B cell (primary cell): ENCODE results near the gene CCDC50. TPM values are rescaled to one million over a fixed set of nuclear protein-coding genes. Genes with fewer than 3 reads are reported as not detected.

Source experiments
- ATAC-seq: fragments of 200-7000 bp; cut with Tn5 transposase; one replicate; pipeline ENCODE4 v1.10.0; 2021; ENCODE audit warnings: low read depth, mild to moderate bottlenecking, moderate number of reproducible peaks, moderate library complexity
- CTCF ChIA-PET: fragments of 350-600 bp; sonication (Branson Sonifier 250); formaldehyde crosslinking; loops from one replicate; lab custom pipeline; 2021; ENCODE audit warnings: antibody characterized with exemption, inconsistent platforms; lab: Charles Lee
- POLR2A ChIA-PET: fragments of 350-600 bp; sonication (Branson Sonifier 250); formaldehyde crosslinking; loops from one replicate; lab custom pipeline; 2021; ENCODE audit warnings: antibody characterized with exemption; lab: Charles Lee
- DNase-seq: peaks from one replicate; pipeline ENCODE4 v3.0.0; 2013
- H2AFZ ChIP-seq: 2 replicates; pipeline ENCODE4 v1.6.1; 2012; ENCODE audit warnings: mild to moderate bottlenecking, low read depth, low read length; ENCODE audit not compliant: insufficient read depth, poor library complexity, severe bottlenecking
- H3K27ac ChIP-seq, 2 donors: 1 replicate in 1 of 2; 2 replicates in 1 of 2; pipeline ENCODE4 v1.5.1; 2012 to 2013; ENCODE audit warnings: low read length in 2 of 2, mild to moderate bottlenecking in 2 of 2, moderate library complexity in 1 of 2
- H3K27me3 ChIP-seq, 4 experiments: fragments of 200-600 bp in 1 of 4; sonication (generic) in 1 of 4; replicated peaks in 1 of 4; 1 replicate in 2 of 4; 2 replicates in 2 of 4; pipeline versions ENCODE4 v1.6.1 to v1.7.0; 2013 to 2016; ENCODE audit warnings: low read length in 3 of 4, mild to moderate bottlenecking in 2 of 4, mixed read lengths in 1 of 4, moderate library complexity in 1 of 4; ENCODE audit not compliant: insufficient read depth in 4 of 4, control insufficient read depth in 3 of 4; ENCODE audit errors: control extremely low read depth in 1 of 4
- H3K36me3 ChIP-seq, 2 experiments: replicated peaks in 1 of 2; 1 replicate in 1 of 2; 2 replicates in 1 of 2; pipeline versions ENCODE4 v1.6.1 to v1.7.1; 2013; ENCODE audit warnings: low read length in 1 of 2; ENCODE audit not compliant: insufficient read depth in 2 of 2, control insufficient read depth in 1 of 2; ENCODE audit errors: control extremely low read depth in 1 of 2, extremely low read depth in 1 of 2
- H3K4me1 ChIP-seq, 2 donors: fragments of 200-600 bp in 1 of 2; sonication (generic) in 1 of 2; 1 replicate in 1 of 2; 2 replicates in 1 of 2; pipeline versions ENCODE4 v1.5.1 to v1.6.1; 2013 to 2017; ENCODE audit warnings: low read length in 2 of 2; ENCODE audit not compliant: control insufficient read depth in 2 of 2, insufficient read depth in 2 of 2
- H3K4me2 ChIP-seq: replicated peaks from 2 replicates; pipeline ENCODE3; 2012; ENCODE audit warnings: mild to moderate bottlenecking, low read depth, low read length; ENCODE audit not compliant: poor library complexity, severe bottlenecking
- H3K4me3 ChIP-seq, 5 experiments: fragments of 200-600 bp in 1 of 5; sonication (generic) in 1 of 5; 1 replicate in 3 of 5; 2 replicates in 2 of 5; pipeline versions ENCODE4 v1.5.1 to v1.7.0; 2011 to 2016; ENCODE audit warnings: low read length in 4 of 5, mild to moderate bottlenecking in 4 of 5, low read depth in 2 of 5, control low read depth in 1 of 5, moderate library complexity in 1 of 5; ENCODE audit not compliant: insufficient read depth in 1 of 5; ENCODE audit errors: control extremely low read depth in 1 of 5, extremely low read depth in 1 of 5
- H3K79me2 ChIP-seq: fragments of 200-600 bp; sonication (generic); one replicate; pipeline ENCODE4 v1.6.0; 2016; ENCODE audit warnings: low read length; ENCODE audit not compliant: control insufficient read depth, insufficient read depth
- H3K9ac ChIP-seq: fragments of 200-600 bp; sonication (generic); 2 replicates; pipeline ENCODE4 v1.6.1; 2017; ENCODE audit warnings: mild to moderate bottlenecking, low read length, moderate library complexity
- H3K9me3 ChIP-seq, 3 donors: one replicate each; pipeline versions ENCODE4 v1.6.1 to v1.7.1; 2013; ENCODE audit warnings: low read length in 2 of 3; ENCODE audit not compliant: control insufficient read depth in 2 of 3, insufficient read depth in 1 of 3; ENCODE audit errors: control extremely low read depth in 1 of 3
- H4K20me1 ChIP-seq: 2 replicates; pipeline ENCODE4 v1.6.0; 2012; ENCODE audit warnings: mild to moderate bottlenecking, low read length; ENCODE audit not compliant: insufficient read depth, control insufficient read depth, poor library complexity, severe bottlenecking
- H3K27ac Mint-ChIP-seq: one replicate; pipeline ENCODE4 v1.8.0; 2021; ENCODE audit warnings: mixed read lengths
- H3K27me3 Mint-ChIP-seq: one replicate; pipeline ENCODE4 v1.8.0; 2021; ENCODE audit warnings: mixed read lengths
- H3K4me1 Mint-ChIP-seq: one replicate; pipeline ENCODE4 v1.8.0; 2021; ENCODE audit warnings: mixed read lengths
- H3K4me3 Mint-ChIP-seq: one replicate; pipeline ENCODE4 v1.8.0; 2021; ENCODE audit warnings: mixed read lengths
- H3K9me3 Mint-ChIP-seq: one replicate; pipeline ENCODE4 v1.8.0; 2022; ENCODE audit warnings: mixed read lengths; ENCODE audit not compliant: insufficient read depth
- EZH2 ChIP-seq: IDR thresholded peaks from 2 replicates; pipeline ENCODE4 v1.6.1; 2012; ENCODE audit warnings: borderline replicate concordance, low read depth, mild to moderate bottlenecking, moderate library complexity, low read length; ENCODE audit not compliant: insufficient read depth, poor library complexity, severe bottlenecking
- WGBS: methylation state at CpG from one replicate; pipeline ENCODE4 v1.1.5; 2013; ENCODE audit warnings: missing lambda C conversion rate; ENCODE audit not compliant: insufficient coverage; 5-methylcytosine and 5-hydroxymethylcytosine counted together
- intact Hi-C: fragments of 100-400 bp; cut with micrococcal nuclease; formaldehyde crosslinking; loops from one replicate; pipeline ENCODE4 v1.10.0; 2022
- polyA plus RNA-seq: library from polyadenylated mRNA; depleted of rRNA; stranded (reverse); fragments of >200 nt; gene quantifications from 2 replicates; pipeline ENCODE4 v1.2.3, GENCODE V29; 2012
- total RNA-seq, 2 donors: library from RNA; stranded (reverse); fragments of 120-200 nt in 1 of 2; gene quantifications; 1 replicate in 1 of 2; 2 replicates in 1 of 2; pipeline versions ENCODE4 v1.2.3 to v1.2.4, GENCODE V29; 2013 to 2022
- TF ChIP-seq, protein P1 (sequence below): fragments of 200-600 bp; IDR thresholded peaks from one replicate; pipeline ENCODE4 v1.8.0; 2022; ENCODE audit warnings: antibody characterized with exemption, mild to moderate bottlenecking

CCDC50 gene
- total and polyA plus RNA-seq, 2 donors (not counting 1 experiment from before 2014, with no cell fraction given): 48.7 to 121 TPM

DNA sequence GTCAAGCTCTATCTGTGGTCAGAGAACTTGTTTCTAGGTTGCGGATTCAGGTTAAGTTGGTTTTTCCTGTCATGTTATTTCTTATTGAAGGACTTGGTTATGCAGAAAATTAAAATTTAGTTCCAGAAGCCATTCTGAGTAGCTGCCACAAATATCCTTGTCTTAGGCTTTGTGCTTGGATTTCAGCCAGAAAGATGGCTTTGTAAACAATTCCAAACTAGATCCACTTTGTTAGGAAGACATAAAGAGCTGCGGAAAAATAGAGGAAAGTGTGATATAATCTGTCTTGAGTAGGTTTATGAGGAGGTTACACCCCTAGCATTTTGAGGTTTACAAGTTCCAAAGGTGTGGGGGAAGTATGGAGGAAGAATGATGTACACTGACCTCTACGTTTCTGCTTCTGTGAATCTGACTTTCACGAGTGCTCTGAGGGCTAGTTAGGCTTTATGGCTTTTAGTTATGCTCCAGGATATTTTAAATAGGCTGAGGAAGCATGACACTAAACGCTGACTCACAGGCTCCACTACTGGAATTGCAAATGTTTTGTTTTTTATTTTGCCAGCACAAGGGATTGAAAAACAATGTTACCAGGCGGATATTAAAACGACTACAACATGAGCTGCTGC is 47.4 kb downstream of the CCDC50 start:
- Histone ChIP-seq H3K9ac (no peak overlapping the region), H3K4me1 (peaks cover 17 to 28% of the 10 kb centered on the region in 2 donors), H3K79me2 (peaks cover 17% of the 10 kb centered on the region), H3K27ac (no peak overlapping the region), H3K36me3 (peaks cover 4 to 60% of the 10 kb centered on the region in 2 experiments), H3K27me3 (no peaks in the 10 kb centered on the region), H4K20me1 (no peaks in the 10 kb centered on the region), H3K9me3 (no peaks in the 10 kb centered on the region), H2AFZ (no peak overlapping the region), H3K4me2 (no peak overlapping the region), H3K4me3 (no peak overlapping the region)
- no peak for ATAC-seq
- Mint-ChIP-seq H3K4me3 (no peak overlapping the region), H3K9me3 (peaks cover 4% of the 10 kb centered on the region), H3K27ac (no peak overlapping the region), H3K4me1 (peaks cover 28% of the 10 kb centered on the region), H3K27me3 (no peaks in the 10 kb centered on the region)
- 84% methylated on average over 4 of the region's 7 CpGs for WGBS
- ChIA-PET POLR2A (interaction anchor here (0.6 kb wide), 1 partner anchor 82 kb away, joined by 3 read pairs; no protein-coding TSS in a partner anchor), CTCF (interaction anchor here (0.6 to 1.9 kb wide), 3 partner anchors 13 to 40 kb away, joined by 3 to 4 read pairs (median 3); no protein-coding TSS in a partner anchor)
- TF ChIP-seq, protein P1, sequence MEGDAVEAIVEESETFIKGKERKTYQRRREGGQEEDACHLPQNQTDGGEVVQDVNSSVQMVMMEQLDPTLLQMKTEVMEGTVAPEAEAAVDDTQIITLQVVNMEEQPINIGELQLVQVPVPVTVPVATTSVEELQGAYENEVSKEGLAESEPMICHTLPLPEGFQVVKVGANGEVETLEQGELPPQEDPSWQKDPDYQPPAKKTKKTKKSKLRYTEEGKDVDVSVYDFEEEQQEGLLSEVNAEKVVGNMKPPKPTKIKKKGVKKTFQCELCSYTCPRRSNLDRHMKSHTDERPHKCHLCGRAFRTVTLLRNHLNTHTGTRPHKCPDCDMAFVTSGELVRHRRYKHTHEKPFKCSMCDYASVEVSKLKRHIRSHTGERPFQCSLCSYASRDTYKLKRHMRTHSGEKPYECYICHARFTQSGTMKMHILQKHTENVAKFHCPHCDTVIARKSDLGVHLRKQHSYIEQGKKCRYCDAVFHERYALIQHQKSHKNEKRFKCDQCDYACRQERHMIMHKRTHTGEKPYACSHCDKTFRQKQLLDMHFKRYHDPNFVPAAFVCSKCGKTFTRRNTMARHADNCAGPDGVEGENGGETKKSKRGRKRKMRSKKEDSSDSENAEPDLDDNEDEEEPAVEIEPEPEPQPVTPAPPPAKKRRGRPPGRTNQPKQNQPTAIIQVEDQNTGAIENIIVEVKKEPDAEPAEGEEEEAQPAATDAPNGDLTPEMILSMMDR: no peak
- TF ChIP-seq EZH2: no peak
- DNase-seq: no peak
- intact Hi-C loops: no loop called here

DNA sequence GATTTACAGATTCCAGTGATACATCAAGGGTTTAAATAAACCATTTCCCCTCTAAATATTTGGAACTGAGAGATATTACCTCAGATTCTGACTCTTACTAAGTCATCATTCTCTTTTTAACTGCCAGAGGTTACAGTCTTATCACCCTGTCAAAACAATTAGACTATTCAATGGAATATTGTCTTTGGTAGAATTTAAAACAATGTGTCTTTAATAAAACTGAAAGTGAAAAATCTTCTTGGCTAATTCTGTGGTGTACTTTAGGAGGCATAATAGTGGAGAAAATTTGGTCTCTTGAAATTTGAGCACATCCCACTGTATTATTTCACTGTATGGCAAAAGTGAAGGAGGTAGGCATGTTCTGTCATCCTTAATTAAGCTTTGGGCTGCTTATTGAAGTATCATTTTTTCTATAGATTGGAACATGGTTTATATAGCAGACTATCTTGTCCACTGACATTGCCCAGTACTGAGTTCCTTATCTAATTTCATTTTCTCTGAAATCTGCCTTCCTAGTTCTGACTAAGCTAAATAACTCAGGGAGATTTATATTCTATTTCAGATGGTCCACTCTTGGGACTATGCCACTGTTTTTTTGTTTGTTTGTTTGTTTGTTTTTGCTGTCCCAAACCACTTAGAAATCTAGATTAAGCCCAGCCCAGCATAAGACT is 49.1 kb downstream of the CCDC50 start:
- ChIA-PET POLR2A (no interaction called here), CTCF (no interaction called here)
- H3K4me2 ChIP-seq: peak overlapping the region; percentile 12
- Mint-ChIP-seq H3K27ac (peak overlapping the region; percentile 16), H3K27me3 (no peaks in the 10 kb centered on the region), H3K9me3 (no peaks in the 10 kb centered on the region), H3K4me1 (peaks cover 28% of the 10 kb centered on the region), H3K4me3 (no peak overlapping the region)
- H3K9me3 ChIP-seq: no peaks in the 10 kb centered on the region
- H4K20me1 ChIP-seq: no peaks in the 10 kb centered on the region
- no peak overlapping the region for H3K4me3 ChIP-seq
- H3K27me3 ChIP-seq: no peaks in the 10 kb centered on the region
- H3K9ac ChIP-seq: no peak overlapping the region
- H3K27ac ChIP-seq: peak overlapping the region in 1 of 2 donors; percentile 55
- peaks cover 8 to 69% of the 10 kb centered on the region in 2 experiments for H3K36me3 ChIP-seq
- peaks cover 23 to 31% of the 10 kb centered on the region in 2 donors for H3K4me1 ChIP-seq
- no peak overlapping the region for H2AFZ ChIP-seq
- DNase-seq: no peak
- TF ChIP-seq, protein P1: no peak
- no peak for TF ChIP-seq EZH2
- intact Hi-C loops: no loop called here
- ATAC-seq: no peak
- peaks cover 8% of the 10 kb centered on the region for H3K79me2 ChIP-seq
